GM19467 (cell line): ENCODE results near the gene ALK.

Experiments used
- ATAC-seq: cut with Tn5 transposase; IDR thresholded peaks from one replicate; pipeline ENCODE4 v1.9.1; 2021; ENCODE audit warnings: mild to moderate bottlenecking, moderate library complexity; ENCODE audit not compliant: unreplicated experiment

The ALK gene

GRCh38 chr2:29614295-29614830 lies 307.0 kb downstream of the ALK start:
- no peak for ATAC-seq

GRCh38 chr2:29613792-29614266 lies 307.6 kb downstream of the ALK start:
- ATAC-seq = no peak

GRCh38 chr2:29613067-29613466 lies 308.3 kb downstream of the ALK start:
- ATAC-seq = no peak

GRCh38 chr2:29612568-29612967 lies 308.8 kb downstream of the ALK start:
- no peak for ATAC-seq

GRCh38 chr2:29611850-29612249 lies 309.5 kb downstream of the ALK start:
- no peak for ATAC-seq

GRCh38 chr2:29611261-29611660 lies 310.1 kb downstream of the ALK start:
- no peak for ATAC-seq

GRCh38 chr2:29610569-29610968 lies 310.8 kb downstream of the ALK start:
- no peak for ATAC-seq

GRCh38 chr2:29607038-29607420 lies 314.4 kb downstream of the ALK start:
- ATAC-seq = no peak

GRCh38 chr2:29606104-29607037 lies 315.0 kb downstream of the ALK start:
- ATAC-seq = no peak

GRCh38 chr2:29603341-29603740 lies 318.0 kb downstream of the ALK start:
- ATAC-seq = no peak

GRCh38 chr2:29601872-29602271 lies 319.5 kb downstream of the ALK start:
- ATAC-seq = no peak

- ATAC-seq = no peak
Observed at GRCh38 chr2:29601321-29601720, 320.1 kb downstream of the ALK start.

GRCh38 chr2:29599946-29600345 lies 321.4 kb downstream of the ALK start:
- ATAC-seq = no peak

- ATAC-seq = no peak
Observed at GRCh38 chr2:29598978-29599377, 322.4 kb downstream of the ALK start.

- ATAC-seq = no peak
Observed at GRCh38 chr2:29597035-29597434, 324.4 kb downstream of the ALK start.

GRCh38 chr2:29596584-29596983 lies 324.8 kb downstream of the ALK start:
- ATAC-seq = no peak

GRCh38 chr2:29591600-29591999 lies 329.8 kb downstream of the ALK start:
- ATAC-seq = no peak

- ATAC-seq = no peak
Observed at GRCh38 chr2:29590211-29590610, 331.2 kb downstream of the ALK start.

GRCh38 chr2:29589440-29590103 lies 331.8 kb downstream of the ALK start:
- ATAC-seq = no peak

- no peak for ATAC-seq
Observed at GRCh38 chr2:29587402-29588190, 333.8 kb downstream of the ALK start.

GRCh38 chr2:29586919-29587318 lies 334.5 kb downstream of the ALK start:
- no peak for ATAC-seq
